ENCODE results near the gene C18orf32.
"Not testable (repeated sequence)": the region's sequence is repeated elsewhere in the genome, so short reads cannot be mapped to it uniquely, and the experiment has no call there.

DNA sequence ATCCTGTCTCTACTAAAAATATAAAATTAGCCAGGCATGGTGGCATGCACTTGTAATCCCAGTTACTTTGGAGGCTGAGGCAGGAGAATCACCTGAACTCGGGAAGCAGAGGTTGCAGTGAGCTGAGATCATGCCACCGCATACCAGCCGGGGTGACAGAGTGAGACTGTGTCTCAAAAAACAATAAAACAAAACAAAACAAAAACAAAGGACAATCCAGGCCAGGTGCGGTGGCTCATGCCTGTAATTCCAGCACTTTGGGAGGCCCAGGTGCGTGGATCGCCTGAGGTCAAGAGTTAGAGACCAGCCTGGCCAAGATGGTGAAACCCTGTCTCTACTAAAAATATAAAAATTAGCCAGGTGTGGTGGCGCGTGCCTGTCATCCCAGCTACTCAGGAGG lies 25.8 kb upstream of the C18orf32 start:
- TF ChIP-seq, protein P1, sequence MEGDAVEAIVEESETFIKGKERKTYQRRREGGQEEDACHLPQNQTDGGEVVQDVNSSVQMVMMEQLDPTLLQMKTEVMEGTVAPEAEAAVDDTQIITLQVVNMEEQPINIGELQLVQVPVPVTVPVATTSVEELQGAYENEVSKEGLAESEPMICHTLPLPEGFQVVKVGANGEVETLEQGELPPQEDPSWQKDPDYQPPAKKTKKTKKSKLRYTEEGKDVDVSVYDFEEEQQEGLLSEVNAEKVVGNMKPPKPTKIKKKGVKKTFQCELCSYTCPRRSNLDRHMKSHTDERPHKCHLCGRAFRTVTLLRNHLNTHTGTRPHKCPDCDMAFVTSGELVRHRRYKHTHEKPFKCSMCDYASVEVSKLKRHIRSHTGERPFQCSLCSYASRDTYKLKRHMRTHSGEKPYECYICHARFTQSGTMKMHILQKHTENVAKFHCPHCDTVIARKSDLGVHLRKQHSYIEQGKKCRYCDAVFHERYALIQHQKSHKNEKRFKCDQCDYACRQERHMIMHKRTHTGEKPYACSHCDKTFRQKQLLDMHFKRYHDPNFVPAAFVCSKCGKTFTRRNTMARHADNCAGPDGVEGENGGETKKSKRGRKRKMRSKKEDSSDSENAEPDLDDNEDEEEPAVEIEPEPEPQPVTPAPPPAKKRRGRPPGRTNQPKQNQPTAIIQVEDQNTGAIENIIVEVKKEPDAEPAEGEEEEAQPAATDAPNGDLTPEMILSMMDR (IDR thresholded peaks at IDR 0.05 in 8 of 11, conservative IDR thresholded peaks at IDR 0.05 in 3 of 11), result not testable (repeated sequence)
- not testable (repeated sequence) for TF ChIP-seq POLR2A (IDR thresholded peaks at IDR 0.05)
